AG10803 (cell line): ENCODE results near the gene SIX3.

Experiments
- DNase-seq: peaks from one replicate; pipeline ENCODE4 v3.0.0; 2010; ENCODE audit warnings: low read depth
- H3K4me3 ChIP-seq: 2 replicates; pipeline ENCODE4 v1.5.1; 2011; ENCODE audit warnings: mild to moderate bottlenecking, low read length, control low read depth
- CTCF ChIP-seq: conservative IDR thresholded peaks from 2 replicates; pipeline ENCODE4 v1.5.1; 2011; ENCODE audit warnings: mild to moderate bottlenecking, low read length, control low read depth, inconsistent platforms

SIX3 gene

GRCh38 chr2:44940049-44940494 lies 1.4 kb upstream of the SIX3 start:
- DNase-seq: no peak
- no peak for TF ChIP-seq CTCF
- no peak overlapping the region for H3K4me3 ChIP-seq

DNA sequence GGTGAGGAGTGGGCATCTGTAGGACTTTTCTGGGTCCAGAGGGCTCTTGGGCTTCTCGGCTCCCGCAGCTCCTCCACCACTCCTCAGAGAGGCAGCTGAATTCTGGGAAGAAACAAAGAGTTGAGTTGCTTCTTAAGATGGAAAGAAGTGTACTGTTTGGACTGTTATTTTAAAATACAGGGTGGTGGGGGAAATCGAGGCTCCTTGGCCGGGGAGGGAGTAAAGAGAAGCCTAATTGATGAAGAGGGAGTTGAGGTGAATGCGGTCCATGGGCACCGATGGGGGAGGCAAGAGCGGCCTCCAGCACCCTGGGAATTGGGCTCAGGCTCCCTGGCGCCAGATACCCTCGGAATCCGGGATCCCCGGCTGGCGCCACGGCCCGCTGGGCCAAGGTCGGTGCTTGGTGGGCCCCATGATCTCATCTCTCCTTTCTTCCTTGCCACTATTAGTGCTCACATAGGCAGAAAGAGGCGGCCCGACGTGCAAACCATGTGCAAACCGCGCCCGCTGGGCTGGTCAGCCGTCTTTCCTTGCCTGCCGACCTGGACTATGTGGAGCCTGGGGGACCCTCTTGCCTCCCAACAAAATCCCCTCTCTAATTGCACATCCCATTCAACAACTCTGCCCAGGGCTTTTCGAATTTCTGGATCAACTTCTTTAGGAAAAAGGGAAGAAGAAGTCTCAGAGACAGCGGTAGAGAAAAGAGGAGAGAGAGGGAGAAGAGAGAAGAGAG lies 604 bp upstream of the SIX3 start:
- H3K4me3 ChIP-seq: no peak overlapping the region
- DNase-seq: no peak
- TF ChIP-seq CTCF: no peak

DNA sequence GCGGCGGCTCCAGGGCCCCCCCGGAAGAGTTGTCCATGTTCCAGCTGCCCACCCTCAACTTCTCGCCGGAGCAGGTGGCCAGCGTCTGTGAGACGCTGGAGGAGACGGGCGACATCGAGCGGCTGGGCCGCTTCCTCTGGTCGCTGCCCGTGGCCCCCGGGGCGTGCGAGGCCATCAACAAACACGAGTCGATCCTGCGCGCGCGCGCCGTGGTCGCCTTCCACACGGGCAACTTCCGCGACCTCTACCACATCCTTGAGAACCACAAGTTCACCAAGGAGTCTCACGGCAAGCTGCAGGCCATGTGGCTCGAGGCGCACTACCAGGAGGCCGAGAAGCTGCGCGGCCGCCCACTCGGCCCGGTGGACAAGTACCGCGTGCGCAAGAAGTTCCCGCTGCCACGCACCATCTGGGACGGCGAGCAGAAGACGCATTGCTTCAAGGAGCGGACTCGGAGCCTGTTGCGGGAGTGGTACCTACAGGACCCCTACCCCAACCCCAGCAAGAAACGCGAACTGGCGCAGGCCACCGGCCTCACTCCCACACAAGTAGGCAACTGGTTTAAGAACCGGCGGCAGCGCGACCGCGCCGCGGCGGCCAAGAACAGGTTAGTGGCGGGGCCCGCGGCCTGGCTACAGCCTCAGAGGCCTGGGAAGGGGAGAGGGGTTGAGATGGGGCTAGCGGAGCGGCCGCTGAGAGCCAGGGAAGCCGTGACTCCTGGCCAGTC lies 965 bp downstream of the SIX3 start:
- DNase-seq: no peak
- peak overlapping the region; percentile 27 for H3K4me3 ChIP-seq
- no peak for TF ChIP-seq CTCF

DNA sequence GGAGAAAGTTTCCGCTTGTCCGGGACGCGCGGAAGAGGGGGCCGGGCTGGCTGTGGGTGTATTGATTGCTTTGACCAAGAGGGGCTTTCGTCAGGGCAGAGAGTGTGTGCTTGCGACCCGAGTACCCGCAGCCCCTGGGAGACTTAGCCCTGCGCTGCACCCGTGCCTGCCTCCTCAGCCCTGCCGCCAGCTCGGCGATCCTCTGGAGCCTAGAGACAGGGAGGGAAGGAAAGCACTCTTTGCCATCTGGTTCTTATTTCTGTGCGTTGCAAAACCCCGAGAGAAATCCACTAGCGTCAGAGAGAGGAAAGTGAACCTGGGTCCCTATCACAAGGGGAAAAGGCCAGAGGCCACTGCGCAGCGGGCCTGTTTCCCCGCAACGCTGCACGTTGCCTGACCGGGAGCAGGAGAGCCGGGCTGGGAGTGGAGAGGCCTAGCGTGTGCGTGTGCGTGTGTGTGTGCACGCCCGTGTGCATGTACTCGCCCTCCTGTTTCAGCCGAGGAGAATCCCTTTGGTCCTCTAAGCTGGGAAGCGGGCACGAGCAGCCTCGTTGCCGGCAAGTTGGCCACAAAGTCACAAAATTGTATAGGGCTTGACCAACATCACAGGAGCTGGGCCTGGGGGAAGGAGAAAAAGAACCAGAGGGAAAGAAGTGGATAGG lies 1.7 kb downstream of the SIX3 start:
- peak; percentile 55 for DNase-seq
- no peak for TF ChIP-seq CTCF
- peak overlapping the region; percentile 27 for H3K4me3 ChIP-seq

GRCh38 chr2:44943693-44944101 lies 2.2 kb downstream of the SIX3 start:
- H3K4me3 ChIP-seq: no peak overlapping the region
- no peak for TF ChIP-seq CTCF
- no peak for DNase-seq

DNA sequence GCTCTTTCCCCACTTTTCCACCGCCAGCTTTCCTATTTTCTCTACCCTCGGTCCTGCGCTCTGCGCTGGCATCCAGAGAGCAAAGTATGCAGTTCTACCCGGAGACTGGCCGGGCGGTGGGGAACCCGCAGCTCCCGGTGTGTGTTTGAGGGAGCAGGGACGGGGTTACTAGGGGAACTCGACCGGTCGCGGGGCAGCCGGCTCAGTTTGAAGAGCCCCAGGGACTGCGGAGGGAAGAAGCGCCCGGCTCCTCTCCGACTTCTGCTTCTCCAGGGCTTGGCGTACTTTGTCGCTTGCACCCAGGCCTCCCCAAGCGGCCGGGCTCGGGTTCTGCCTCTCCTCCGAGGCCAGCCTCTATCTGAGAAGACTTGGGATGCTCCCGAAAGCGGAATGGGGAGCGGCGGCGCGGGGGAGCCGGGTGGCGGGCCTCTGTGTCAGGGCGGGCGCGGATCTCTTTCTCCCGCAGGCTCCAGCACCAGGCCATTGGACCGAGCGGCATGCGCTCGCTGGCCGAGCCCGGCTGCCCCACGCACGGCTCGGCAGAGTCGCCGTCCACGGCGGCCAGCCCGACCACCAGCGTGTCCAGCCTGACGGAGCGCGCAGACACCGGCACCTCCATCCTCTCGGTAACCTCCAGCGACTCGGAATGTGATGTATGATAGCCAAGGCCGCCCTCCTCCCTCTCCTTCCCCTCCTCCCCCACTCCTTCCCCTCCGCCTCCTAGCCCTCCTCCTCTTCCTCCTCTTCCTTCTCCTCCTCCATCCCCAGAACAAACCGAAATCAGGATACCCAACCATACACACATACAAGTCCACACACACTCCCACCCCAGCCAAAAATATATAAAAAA lies 2.8 kb downstream of the SIX3 start:
- no peak for DNase-seq
- no peak overlapping the region for H3K4me3 ChIP-seq
- no peak for TF ChIP-seq CTCF
